Thyroid gland (tissue), 4 donors: Measurements from ENCODE around the gene ADAMTS13.

Source experiments
- CTCF ChIP-seq, 6 experiments: fragments of 200-600 bp in 3 of 6; fragments of 450-650 bp in 3 of 6; sonication (generic) in 3 of 6; IDR thresholded peaks; one replicate each; pipeline ENCODE4 v1.5.1; 2016 to 2019; ENCODE audit warnings: antibody characterized with exemption in 6 of 6, mild to moderate bottlenecking in 2 of 6, inconsistent platforms in 1 of 6, moderate library complexity in 1 of 6
- POLR2A ChIP-seq, 2 donors: fragments of 450-650 bp; IDR thresholded peaks; one replicate each; pipeline ENCODE4 v1.6.1; 2017; ENCODE audit warnings: antibody characterized with exemption in 2 of 2, mild to moderate bottlenecking in 2 of 2, moderate library complexity in 1 of 2

GRCh38 chr9:133463864-133464615, 41.9 kb downstream of the ADAMTS13 start:
- no peak for TF ChIP-seq CTCF (IDR thresholded peaks at IDR 0.05)
- no peak for TF ChIP-seq POLR2A (IDR thresholded peaks at IDR 0.05)
